ENCODE results near the gene MANSC4. TPM values are rescaled to one million over a fixed set of nuclear protein-coding genes. Genes with fewer than 3 reads are reported as not detected.

Gene MANSC4
- total and polyA plus RNA-seq, 2 donors (not counting 3 experiments of a cell fraction or from before 2014, with no cell fraction given) = not detected

DNA sequence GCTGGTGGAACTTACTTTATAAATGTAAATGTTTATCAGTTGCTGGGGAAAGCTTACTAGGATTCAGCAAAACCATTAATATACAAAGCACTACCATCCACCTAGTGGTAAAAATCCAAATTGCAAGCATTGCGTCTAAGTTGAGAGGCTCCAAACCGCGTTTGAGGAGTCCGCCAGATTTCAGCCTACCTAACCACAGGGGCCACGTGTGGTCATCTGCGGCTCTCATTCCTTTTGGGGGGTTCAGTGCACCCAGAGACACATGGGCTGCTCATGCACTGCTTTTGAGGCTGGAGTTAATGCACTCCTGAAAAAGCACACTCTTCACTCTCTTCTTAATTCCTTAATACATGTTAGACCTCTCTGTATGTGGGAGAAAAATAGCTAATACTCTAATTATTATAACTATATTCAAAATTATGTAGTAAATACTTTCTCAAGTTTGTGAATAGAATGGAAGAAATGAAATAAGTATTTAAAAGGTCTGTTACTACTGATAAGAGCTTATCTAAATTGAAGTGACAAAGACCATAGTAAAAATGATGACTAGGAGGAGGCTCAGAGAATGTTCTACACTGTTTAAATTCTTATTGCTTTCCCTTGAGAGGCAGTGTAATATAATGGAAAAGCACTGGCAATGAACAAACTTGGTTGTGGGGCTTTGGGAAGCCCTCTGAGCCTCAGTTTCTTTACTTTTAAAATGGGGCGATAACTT, 41.4 kb upstream of the MANSC4 start:
- Histone ChIP-seq H3K4me1 (ENCODE audit: control insufficient read depth, extremely low read depth, insufficient read depth, low read length) (peaks cover 24% of the 10 kb centered on the region), H3K79me2 (ENCODE audit: control insufficient read depth, insufficient read depth, low read length) (no peaks in the 10 kb centered on the region), H3K9ac (replicated peaks; ENCODE audit: extremely low read depth, insufficient read depth, low read length) (peak overlapping the region; percentile 82), H3K4me3 (replicated peaks in 1 of 3; ENCODE audit: insufficient read depth in 1 of 3, low read depth in 1 of 3, low read length in 3 of 3) (peak overlapping the region in 1 of 3 experiments; percentile 6), H3K9me1 (replicated peaks; ENCODE audit: control insufficient read depth, extremely low read depth, insufficient read depth, low read length) (no peaks in the 10 kb centered on the region), H3K27ac (ENCODE audit: insufficient read depth, low read depth, low read length) (peak overlapping the region; percentile 99), H4K20me1 (replicated peaks; ENCODE audit: control insufficient read depth, extremely low read depth, insufficient read depth, low read length) (no peaks in the 10 kb centered on the region), H2AFZ (ENCODE audit: low read depth, low read length) (peak overlapping the region; percentile 66), H3K9me3 (replicated peaks; ENCODE audit: control insufficient read depth, insufficient read depth, low read length) (no peaks in the 10 kb centered on the region), H3K27me3 (ENCODE audit: control insufficient read depth in 2 of 2, insufficient read depth in 2 of 2, low read length in 2 of 2) (no peaks in the 10 kb centered on the region), H3K4me2 (ENCODE audit: insufficient read depth, low read length) (peak overlapping the region; percentile 96), H3K36me3 (ENCODE audit: control insufficient read depth in 2 of 2, extremely low read depth in 1 of 2, insufficient read depth in 2 of 2, low read length in 2 of 2) (no peaks in the 10 kb centered on the region)
- DNase-seq (ENCODE audit: low read depth, low spot score) = peak; percentile 89
- TF ChIP-seq MAX (IDR thresholded peaks at IDR 0.05; ENCODE audit: insufficient read depth, insufficient read length) = no peak
- TF ChIP-seq, protein P1, sequence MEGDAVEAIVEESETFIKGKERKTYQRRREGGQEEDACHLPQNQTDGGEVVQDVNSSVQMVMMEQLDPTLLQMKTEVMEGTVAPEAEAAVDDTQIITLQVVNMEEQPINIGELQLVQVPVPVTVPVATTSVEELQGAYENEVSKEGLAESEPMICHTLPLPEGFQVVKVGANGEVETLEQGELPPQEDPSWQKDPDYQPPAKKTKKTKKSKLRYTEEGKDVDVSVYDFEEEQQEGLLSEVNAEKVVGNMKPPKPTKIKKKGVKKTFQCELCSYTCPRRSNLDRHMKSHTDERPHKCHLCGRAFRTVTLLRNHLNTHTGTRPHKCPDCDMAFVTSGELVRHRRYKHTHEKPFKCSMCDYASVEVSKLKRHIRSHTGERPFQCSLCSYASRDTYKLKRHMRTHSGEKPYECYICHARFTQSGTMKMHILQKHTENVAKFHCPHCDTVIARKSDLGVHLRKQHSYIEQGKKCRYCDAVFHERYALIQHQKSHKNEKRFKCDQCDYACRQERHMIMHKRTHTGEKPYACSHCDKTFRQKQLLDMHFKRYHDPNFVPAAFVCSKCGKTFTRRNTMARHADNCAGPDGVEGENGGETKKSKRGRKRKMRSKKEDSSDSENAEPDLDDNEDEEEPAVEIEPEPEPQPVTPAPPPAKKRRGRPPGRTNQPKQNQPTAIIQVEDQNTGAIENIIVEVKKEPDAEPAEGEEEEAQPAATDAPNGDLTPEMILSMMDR (IDR thresholded peaks at IDR 0.05; ENCODE audit: extremely low read depth in 1 of 2, insufficient read depth in 1 of 2, low read depth in 1 of 2, low read length in 2 of 2) = peak; percentile 60 to 66
- dilution Hi-C loops (cut with MboI; ENCODE audit: extremely low pct_ligation_motif_present, low sequenced_read_pairs) = no loop called here
- CTCF ChIA-PET = interaction anchor here (0.6 to 4.9 kb wide), 40 partner anchors 9 to 310 kb away, joined by 3 to 61 read pairs (median 5); partner anchors contain the start of genes KLHL42 and MANSC4
- TSS peak; percentile 95 for BruUV-seq (replicated peaks)
- POLR2A ChIA-PET = no interaction called here
- FAIRE-seq = peak; percentile 56
- intact Hi-C loops (cut with micrococcal nuclease) = loop anchor here (1.0 to 10.0 kb wide), 3 partner anchors 88 to 1136 kb away; no protein-coding TSS in a partner anchor

DNA sequence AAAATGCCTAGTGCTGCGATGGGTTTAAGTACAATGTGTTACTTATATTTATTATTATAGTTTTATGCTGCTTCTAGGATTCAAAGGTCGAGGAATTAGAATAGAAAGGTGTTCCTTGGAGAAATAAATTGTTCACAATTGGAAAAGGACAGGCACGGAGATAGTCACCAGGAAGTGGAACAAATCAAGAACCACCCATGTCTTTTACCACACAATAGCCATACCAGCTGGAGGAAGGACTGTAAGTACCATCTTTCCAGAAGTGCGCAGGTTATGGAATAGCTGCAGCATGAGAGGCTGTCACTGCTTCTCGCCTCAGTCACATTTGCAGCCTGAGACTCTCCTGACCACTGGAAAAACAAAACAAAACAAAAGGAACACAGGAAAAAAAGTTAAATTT, 40.5 kb upstream of the MANSC4 start:
- ChIA-PET POLR2A (no interaction called here), CTCF (interaction anchor here (0.6 to 4.9 kb wide), 33 partner anchors 9 to 120 kb away, joined by 3 to 61 read pairs (median 6); partner anchors contain the start of genes KLHL42 and MANSC4)
- intact Hi-C loops (cut with micrococcal nuclease) = loop anchor here (5.0 to 10.0 kb wide), 2 partner anchors 1054 to 1137 kb away; no protein-coding TSS in a partner anchor

More for the DNA sequence above, 40.5 kb upstream of the MANSC4 start:
- Histone ChIP-seq H2AFZ (ENCODE audit: low read depth, low read length) (peak overlapping the region; percentile 96), H3K4me1 (ENCODE audit: control insufficient read depth, extremely low read depth, insufficient read depth, low read length) (peaks cover 24% of the 10 kb centered on the region), H3K27me3 (ENCODE audit: control insufficient read depth in 2 of 2, insufficient read depth in 2 of 2, low read length in 2 of 2) (no peaks in the 10 kb centered on the region), H3K9ac (replicated peaks; ENCODE audit: extremely low read depth, insufficient read depth, low read length) (peak overlapping the region; percentile 82), H4K20me1 (replicated peaks; ENCODE audit: control insufficient read depth, extremely low read depth, insufficient read depth, low read length) (no peaks in the 10 kb centered on the region), H3K9me1 (replicated peaks; ENCODE audit: control insufficient read depth, extremely low read depth, insufficient read depth, low read length) (no peaks in the 10 kb centered on the region), H3K9me3 (replicated peaks; ENCODE audit: control insufficient read depth, insufficient read depth, low read length) (no peaks in the 10 kb centered on the region), H3K27ac (ENCODE audit: insufficient read depth, low read depth, low read length) (peak overlapping the region; percentile 99), H3K4me3 (replicated peaks in 1 of 3; ENCODE audit: insufficient read depth in 1 of 3, low read depth in 1 of 3, low read length in 3 of 3) (no peak overlapping the region), H3K79me2 (ENCODE audit: control insufficient read depth, insufficient read depth, low read length) (no peaks in the 10 kb centered on the region), H3K36me3 (ENCODE audit: control insufficient read depth in 2 of 2, extremely low read depth in 1 of 2, insufficient read depth in 2 of 2, low read length in 2 of 2) (no peaks in the 10 kb centered on the region), H3K4me2 (ENCODE audit: insufficient read depth, low read length) (peak overlapping the region; percentile 25)
- dilution Hi-C loops (cut with MboI; ENCODE audit: extremely low pct_ligation_motif_present, low sequenced_read_pairs) = no loop called here
- FAIRE-seq (no peak), DNase-seq (ENCODE audit: low read depth, low spot score) (peak; percentile 4)
- no TSS peak for BruUV-seq (replicated peaks)
- TF ChIP-seq POLR2AphosphoS5 (IDR thresholded peaks at IDR 0.05; ENCODE audit: insufficient read depth, low read depth, low read length) (no peak), MAX (IDR thresholded peaks at IDR 0.05; ENCODE audit: insufficient read depth, insufficient read length) (no peak), MYC (IDR thresholded peaks at IDR 0.05; ENCODE audit: low read depth, low read length) (no peak), EZH2 (IDR thresholded peaks at IDR 0.05; ENCODE audit: borderline replicate concordance, low read depth, low read length, severe bottlenecking) (no peak), POLR2A (IDR thresholded peaks at IDR 0.05; ENCODE audit: low read depth, low read length) (no peak), JUN (IDR thresholded peaks at IDR 0.05; ENCODE audit: borderline replicate concordance, insufficient read depth, insufficient read length, low read depth) (no peak), FOS (IDR thresholded peaks at IDR 0.05; ENCODE audit: borderline replicate concordance, insufficient read depth, low read length) (no peak), GATA2 (IDR thresholded peaks at IDR 0.05; ENCODE audit: insufficient read depth, insufficient read length, low read depth, low read length) (no peak)
- TF ChIP-seq, protein P1 (IDR thresholded peaks at IDR 0.05; ENCODE audit: extremely low read depth in 1 of 2, insufficient read depth in 1 of 2, low read depth in 1 of 2, low read length in 2 of 2) = no peak

Measured in endothelial cell of umbilical vein (primary cell).